HG03354 (cell line): ENCODE results near the gene ASXL1.
A peak's percentile ranks its signal among the peaks of the same experiment; 100 is the strongest.

Experiments
- ATAC-seq: cut with Tn5 transposase; IDR thresholded peaks from one replicate; pipeline ENCODE4 v1.9.1; 2021; ENCODE audit warnings: mild to moderate bottlenecking; ENCODE audit not compliant: unreplicated experiment, poor library complexity, severe bottlenecking

ASXL1 gene

GRCh38 chr20:32474009-32474716 is 116.0 kb downstream of the ASXL1 start:
- no peak for ATAC-seq

GRCh38 chr20:32474717-32474966 is 116.5 kb downstream of the ASXL1 start:
- ATAC-seq: no peak

DNA sequence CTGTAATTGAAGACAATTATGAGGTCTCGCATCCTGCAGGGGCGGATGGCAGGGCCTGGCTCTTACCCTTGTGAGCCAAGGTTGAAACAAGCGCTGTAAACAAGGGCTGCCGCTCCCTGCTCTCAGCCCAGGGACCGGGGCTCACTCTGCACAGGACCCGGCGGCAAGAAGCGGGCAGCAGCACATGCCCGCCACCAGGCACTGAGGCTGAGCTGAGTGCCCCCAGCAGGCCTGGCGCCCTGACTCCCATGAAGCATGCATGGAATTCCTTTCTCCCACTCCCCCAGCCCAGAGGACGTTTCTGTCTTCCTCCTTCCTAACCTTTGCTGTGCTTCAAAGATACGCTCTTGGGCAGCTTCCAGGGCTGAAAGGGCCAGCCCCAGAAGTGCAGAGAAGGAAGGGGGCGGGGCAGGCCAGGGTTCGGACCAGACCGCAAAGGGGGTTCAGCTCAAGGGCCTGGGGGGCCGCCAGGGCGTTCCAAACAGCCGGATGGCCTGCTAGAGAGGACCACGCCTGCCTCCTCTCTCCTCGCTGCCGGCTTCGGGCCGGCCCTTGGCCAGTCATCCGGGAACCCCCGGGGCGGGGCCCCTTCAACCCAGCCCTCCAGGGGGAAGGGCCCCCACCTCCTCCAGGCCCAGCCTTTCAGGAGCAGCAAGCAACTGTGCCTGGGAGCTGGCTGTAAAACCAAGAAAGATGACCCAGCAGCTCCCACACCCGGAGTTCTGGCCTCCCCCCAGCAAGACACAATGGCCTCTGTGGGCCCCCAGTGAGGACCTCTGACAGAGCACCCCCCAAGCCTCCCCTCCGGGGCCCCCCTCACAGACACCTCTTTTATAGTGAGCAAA is 117.1 kb downstream of the ASXL1 start:
- no peak for ATAC-seq

GRCh38 chr20:32476684-32477593 is 118.8 kb downstream of the ASXL1 start:
- ATAC-seq: no peak

DNA sequence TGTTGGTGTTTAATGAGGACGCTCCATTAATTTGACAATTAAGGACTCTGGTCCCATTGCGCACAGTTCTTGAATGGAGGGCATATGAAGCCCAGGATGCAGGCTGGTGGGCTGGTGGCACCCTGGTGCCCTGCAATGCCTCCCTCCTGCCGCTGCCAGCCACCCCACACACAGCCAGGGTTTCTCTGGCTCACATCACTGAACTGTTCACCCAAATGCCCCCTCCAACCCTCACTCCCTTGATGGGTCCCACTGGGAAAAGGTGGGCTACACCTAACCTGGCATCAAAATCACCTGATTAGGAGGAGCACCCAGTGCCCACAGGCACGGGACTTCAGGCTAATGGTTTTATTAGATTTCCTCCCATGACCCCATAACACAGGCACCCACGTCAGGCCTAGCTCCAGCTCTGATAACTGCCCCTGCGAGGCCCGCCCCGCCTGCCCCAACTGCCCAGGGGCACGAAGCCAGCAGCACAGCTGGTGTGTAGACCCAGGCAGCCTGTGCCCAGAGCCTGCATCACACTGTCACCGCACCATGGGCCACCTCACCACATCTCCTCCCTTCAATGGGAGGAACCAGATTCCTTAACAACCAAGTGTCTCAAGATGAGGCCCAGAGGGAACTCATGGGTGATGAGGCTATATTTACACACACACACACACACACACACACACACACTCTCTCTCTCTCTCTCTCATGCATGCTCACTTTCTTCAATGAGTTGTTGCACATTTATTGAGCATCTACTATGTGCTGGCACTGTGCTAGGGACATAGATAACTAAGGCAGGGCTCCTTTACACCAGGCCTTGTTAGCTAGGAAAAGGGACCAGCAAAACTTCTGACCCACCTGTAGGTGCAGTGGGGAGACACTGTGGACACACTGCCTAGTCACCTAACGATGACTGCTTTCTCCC is 119.7 kb downstream of the ASXL1 start:
- ATAC-seq: no peak

DNA sequence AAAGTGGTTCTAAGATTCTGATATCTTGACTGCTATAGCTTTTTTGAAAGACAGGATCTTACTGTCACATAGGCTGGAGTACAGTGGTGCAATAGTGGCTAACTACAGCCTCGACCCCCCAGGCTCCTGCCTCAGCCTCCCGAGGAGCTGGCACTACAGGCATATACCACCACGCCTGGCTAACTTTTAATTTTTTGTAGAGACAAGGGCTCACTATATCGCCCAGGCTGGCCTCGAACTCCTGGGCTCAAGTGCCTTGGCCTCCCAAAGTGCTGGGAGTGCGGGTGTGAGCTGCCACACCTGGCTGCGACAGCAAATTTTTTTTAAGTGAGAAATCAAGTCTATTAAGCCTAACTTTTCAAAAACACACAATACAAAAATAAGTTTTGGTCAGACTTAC is 120.4 kb downstream of the ASXL1 start:
- ATAC-seq: no peak

- ATAC-seq: no peak
These were observed 120.9 kb downstream of the ASXL1 start for GRCh38 chr20:32479012-32479411.

GRCh38 chr20:32479697-32480171 is 121.6 kb downstream of the ASXL1 start:
- ATAC-seq: no peak

DNA sequence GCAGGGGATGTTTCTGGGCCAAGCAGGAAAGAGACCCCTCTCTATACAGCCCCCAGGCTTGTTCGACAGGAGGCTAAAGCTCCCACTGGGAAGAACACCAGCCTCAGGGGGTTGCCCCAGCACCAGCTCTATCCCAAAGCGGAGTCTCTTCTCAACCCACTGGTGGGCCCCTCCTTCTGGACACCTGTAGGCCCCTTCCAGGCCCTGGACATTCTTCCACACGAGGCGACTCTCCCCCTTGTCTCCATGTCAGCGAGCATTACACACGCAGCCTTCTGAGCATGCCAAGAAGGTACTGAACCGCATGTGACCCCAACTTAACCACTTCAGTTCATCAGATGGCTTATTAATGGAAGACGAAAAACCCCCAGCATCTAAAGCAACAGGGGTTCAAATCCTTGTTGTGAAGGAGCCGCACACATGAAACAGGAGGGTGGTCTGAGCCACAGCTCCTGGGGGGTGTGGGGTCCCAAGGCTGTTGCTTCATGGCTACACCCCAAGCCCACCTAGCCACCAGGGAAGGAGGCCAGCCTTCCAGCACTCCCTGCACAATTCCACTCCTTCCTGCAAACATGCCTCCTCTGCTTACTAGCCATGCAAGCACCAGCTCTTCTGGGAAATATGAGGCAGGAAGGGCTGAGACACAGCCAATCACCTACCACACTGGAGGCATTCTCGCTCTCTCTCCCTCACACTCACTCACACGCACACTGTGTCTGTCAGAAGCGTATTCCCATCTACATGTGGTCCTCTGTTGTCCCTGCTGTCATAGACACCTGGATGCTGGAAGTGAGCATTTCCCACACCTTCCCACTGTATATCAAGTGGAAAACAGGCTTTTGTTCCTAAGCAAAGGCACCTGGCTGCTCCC is 122.5 kb downstream of the ASXL1 start:
- no peak for ATAC-seq

DNA sequence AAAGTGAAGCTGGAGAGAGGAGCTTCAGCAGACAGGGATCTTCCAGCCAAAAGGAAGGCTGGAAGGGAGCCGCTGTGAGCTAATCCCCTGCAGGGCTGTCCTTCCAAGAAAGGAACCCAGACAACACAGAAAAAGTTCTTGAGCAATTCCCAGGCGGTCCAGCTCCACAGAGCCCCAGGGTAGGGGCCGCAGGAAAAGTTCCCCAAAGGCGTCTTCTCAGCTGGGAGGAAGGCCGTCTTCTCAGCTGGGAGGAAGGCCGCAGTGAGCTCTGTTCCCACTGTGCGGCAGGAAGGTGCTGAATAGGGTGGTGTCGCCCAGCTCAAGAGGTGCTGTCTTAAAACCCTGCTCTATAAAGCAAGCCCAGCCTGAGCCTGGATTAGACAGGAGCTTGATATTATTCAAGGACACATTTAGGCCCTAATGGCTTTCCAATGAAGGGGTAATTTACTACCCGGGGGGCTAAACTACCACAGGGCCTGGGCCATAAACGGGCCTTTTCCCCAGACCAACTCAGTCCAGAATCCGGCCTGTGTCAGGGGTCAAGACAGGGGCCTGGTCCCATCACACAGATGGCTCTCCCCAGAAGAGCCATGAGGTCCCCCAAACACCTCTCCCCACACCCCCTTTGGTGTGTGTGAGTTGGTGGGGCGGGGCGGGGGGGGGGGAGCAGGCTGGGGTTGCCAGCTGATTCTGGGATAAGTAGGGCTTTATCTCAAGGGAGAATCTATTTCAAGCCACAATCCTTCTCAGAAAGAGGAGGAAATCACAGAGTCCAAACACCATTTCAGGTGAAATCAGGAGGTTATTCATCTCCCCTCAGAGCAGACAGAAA is 123.4 kb downstream of the ASXL1 start:
- ATAC-seq: no peak

- no peak for ATAC-seq
These were observed 124.0 kb downstream of the ASXL1 start for GRCh38 chr20:32482143-32482441.

- no peak for ATAC-seq
These were observed 124.5 kb downstream of the ASXL1 start for GRCh38 chr20:32482442-32483261.

GRCh38 chr20:32483351-32484224 is 125.5 kb downstream of the ASXL1 start:
- ATAC-seq: no peak

DNA sequence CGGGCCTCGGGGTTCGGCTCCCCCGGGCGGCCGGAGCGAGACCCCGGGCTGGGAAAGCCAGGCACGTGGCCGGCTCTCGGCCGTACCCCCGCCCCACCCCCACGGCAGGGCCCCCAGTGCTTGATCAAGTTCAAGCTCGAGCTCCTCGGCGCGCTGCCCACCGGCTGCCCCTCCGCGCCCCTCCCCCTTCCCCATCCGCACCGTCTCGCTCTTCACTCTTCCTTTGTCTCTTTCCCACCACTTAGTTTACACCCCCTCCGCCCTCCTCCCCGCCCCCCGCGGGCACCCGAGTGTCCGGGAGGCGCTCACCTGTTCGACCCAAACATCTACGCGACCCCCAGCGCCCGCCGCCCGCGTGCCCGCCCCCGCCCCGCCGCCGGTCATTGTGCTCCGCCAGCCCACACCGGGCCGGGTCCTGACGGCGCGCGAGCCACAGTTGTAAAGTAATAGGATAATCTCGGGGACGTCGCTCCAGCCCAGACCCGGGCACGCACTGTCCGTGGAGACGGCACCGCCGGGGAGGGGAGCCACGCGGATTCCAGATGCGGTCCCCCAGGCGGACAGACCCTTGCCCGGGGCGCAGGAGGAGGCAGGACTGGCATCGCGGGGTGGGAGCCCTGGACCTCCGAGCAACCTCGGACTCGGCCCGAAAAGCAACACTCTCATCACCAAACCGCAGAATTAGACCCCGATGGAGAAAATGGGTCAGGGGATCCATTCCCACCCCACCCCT is 126.3 kb downstream of the ASXL1 start:
- no peak for ATAC-seq

DNA sequence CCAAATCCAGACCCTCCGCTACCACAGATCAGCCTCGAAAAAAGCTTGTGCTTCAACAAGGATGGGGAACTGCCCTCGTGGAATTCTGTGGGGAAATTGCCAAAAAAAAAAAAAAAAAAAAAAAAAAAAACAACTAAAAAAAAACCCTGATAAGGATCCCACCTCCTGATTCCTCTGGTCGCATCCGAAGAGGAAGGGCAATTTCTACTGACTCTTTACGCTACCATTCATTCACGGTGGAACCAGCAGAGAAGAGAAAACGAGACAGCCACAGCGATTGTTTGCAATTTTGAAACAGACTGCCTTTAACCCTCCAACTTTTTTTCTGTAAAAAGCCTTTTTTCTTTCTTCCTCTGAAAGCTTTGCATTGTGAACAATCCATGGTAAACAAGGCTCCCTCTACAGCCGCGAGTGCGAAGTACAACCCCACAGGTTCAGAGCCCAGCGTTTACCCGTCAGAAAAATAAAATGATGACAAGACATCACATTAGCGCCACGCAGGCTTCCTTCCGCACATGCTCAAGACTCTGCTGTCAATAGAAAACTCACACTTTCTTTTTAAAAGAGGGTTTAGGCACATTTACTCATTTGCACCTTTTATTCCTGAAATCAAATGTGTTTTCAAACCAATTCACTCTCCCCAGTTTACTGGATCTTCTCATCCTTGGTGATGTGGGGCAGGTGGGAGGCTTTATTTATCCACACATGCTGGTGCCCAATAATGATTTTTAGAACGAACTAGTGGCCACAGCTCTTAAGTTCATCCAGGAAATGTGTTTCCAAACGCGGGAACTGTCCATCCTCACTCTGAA is 127.0 kb downstream of the ASXL1 start:
- ATAC-seq: peak; percentile 84
